Hepatocyte (in vitro differentiated cells): ENCODE results near the gene SPOCK2. TPM values are rescaled to one million over a fixed set of nuclear protein-coding genes. Genes with fewer than 3 reads are reported as not detected.

Source experiments
- DNase-seq: peaks from one replicate; pipeline ENCODE4 v3.0.0-alpha.2; 2016; ENCODE audit warnings: low spot score
- H2AFZ ChIP-seq: fragments of 200-600 bp; sonication (generic); 2 replicates; pipeline ENCODE4 v1.6.0; 2016; ENCODE audit warnings: antibody characterized with exemption, mild to moderate bottlenecking
- H3K27ac ChIP-seq: fragments of 200-600 bp; sonication (generic); 2 replicates; pipeline ENCODE4 v1.5.1; 2016; ENCODE audit warnings: mild to moderate bottlenecking
- H3K27me3 ChIP-seq: fragments of 200-600 bp; sonication (generic); 2 replicates; pipeline ENCODE4 v1.6.1; 2016
- H3K36me3 ChIP-seq: fragments of 200-600 bp; sonication (generic); replicated peaks from 2 replicates; pipeline ENCODE4 v1.5.1; 2016; ENCODE audit warnings: low read depth; ENCODE audit not compliant: insufficient read depth
- H3K4me1 ChIP-seq: fragments of 200-600 bp; sonication (generic); 2 replicates; pipeline ENCODE4 v1.5.1; 2016; ENCODE audit warnings: mild to moderate bottlenecking, moderate library complexity; ENCODE audit not compliant: insufficient read depth
- H3K4me2 ChIP-seq: fragments of 200-600 bp; sonication (generic); 2 replicates; pipeline ENCODE4 v1.6.0; 2016
- H3K4me3 ChIP-seq: fragments of 200-600 bp; sonication (generic); 2 replicates; pipeline ENCODE4 v1.5.1; 2016; ENCODE audit warnings: mild to moderate bottlenecking
- H3K79me2 ChIP-seq: fragments of 200-600 bp; sonication (generic); 2 replicates; pipeline ENCODE4 v1.6.0; 2017; ENCODE audit warnings: mild to moderate bottlenecking
- H3K9me2 ChIP-seq: fragments of 200-600 bp; sonication (generic); replicated peaks from 2 replicates; pipeline ENCODE4 v1.6.0; 2017; ENCODE audit warnings: mild to moderate bottlenecking; ENCODE audit not compliant: insufficient read depth
- H3K9me3 ChIP-seq: fragments of 200-600 bp; sonication (generic); 2 replicates; pipeline ENCODE4 v1.5.1; 2016; ENCODE audit warnings: low read depth, mild to moderate bottlenecking
- H4K20me1 ChIP-seq: fragments of 200-600 bp; sonication (generic); 2 replicates; pipeline ENCODE4 v1.6.0; 2016; ENCODE audit warnings: mild to moderate bottlenecking; ENCODE audit not compliant: insufficient read depth, poor library complexity, severe bottlenecking
- CTCF ChIP-seq: fragments of 200-600 bp; sonication (generic); IDR thresholded peaks from 2 replicates; pipeline ENCODE4 v1.5.1; 2016; ENCODE audit warnings: antibody characterized with exemption, mild to moderate bottlenecking; ENCODE audit not compliant: poor library complexity
- EZH2 ChIP-seq: fragments of 200-600 bp; sonication (generic); IDR thresholded peaks from 2 replicates; pipeline ENCODE4 v1.6.1; 2016; ENCODE audit warnings: antibody characterized with exemption, mild to moderate bottlenecking, borderline replicate concordance
- EZH2phosphoT487 ChIP-seq: fragments of 200-600 bp; sonication (generic); IDR thresholded peaks from one replicate; pipeline ENCODE4 v1.6.1; 2018; ENCODE audit warnings: antibody characterized with exemption, mild to moderate bottlenecking, low read depth, moderate library complexity; ENCODE audit not compliant: unreplicated experiment, severe bottlenecking
- WGBS: methylation state at CpG from one replicate; pipeline ENCODE4 v1.1.6; 2016; ENCODE audit warnings: low lambda C conversion rate; ENCODE audit errors: missing lambda C conversion rate; 5-methylcytosine and 5-hydroxymethylcytosine counted together
- polyA plus RNA-seq: library from polyadenylated mRNA; unstranded; fragments of >200 nt; fragmentation: Nextera tagmentation; extraction: Ambion mirVana; gene quantifications from 2 replicates; pipeline ENCODE4 v1.2.1, GENCODE V29; 2016
- total RNA-seq: library from RNA; depleted of rRNA; stranded (reverse); fragments of >200 nt; gene quantifications from 2 replicates; pipeline ENCODE4 v1.2.3, GENCODE V29; 2014

Gene SPOCK2
- total and polyA plus RNA-seq, 2 experiments from 2014 or later = 3.0 to 3.1 TPM

- WGBS = 74% methylated on average over 6 of the region's 6 CpGs
- Histone ChIP-seq H4K20me1 (no peaks in the 10 kb centered on the region), H3K36me3 (no peaks in the 10 kb centered on the region), H3K9me2 (no peaks in the 10 kb centered on the region), H3K4me3 (no peak overlapping the region), H3K27me3 (no peaks in the 10 kb centered on the region), H3K4me2 (peak overlapping the region; percentile 14), H2AFZ (no peak overlapping the region), H3K9me3 (no peaks in the 10 kb centered on the region), H3K27ac (peak overlapping the region; percentile 78), H3K79me2 (no peaks in the 10 kb centered on the region), H3K4me1 (peaks cover 30% of the 10 kb centered on the region)
- TF ChIP-seq CTCF (no peak), EZH2 (no peak), EZH2phosphoT487 (no peak)
- peak; percentile 41 for DNase-seq
Measured at GRCh38 chr10:72098836-72099599, 10.7 kb upstream of the SPOCK2 start.

- peak; percentile 81 for DNase-seq
Measured at GRCh38 chr10:72098301-72098835, 10.0 kb upstream of the SPOCK2 start.

GRCh38 chr10:72097448-72098300 lies 9.3 kb upstream of the SPOCK2 start:
- Histone ChIP-seq H3K4me3 (no peak overlapping the region), H3K9me3 (no peaks in the 10 kb centered on the region), H3K36me3 (no peaks in the 10 kb centered on the region), H4K20me1 (no peaks in the 10 kb centered on the region), H3K4me1 (peaks cover 28% of the 10 kb centered on the region), H2AFZ (no peak overlapping the region), H3K9me2 (no peaks in the 10 kb centered on the region), H3K27ac (peak overlapping the region; percentile 87), H3K4me2 (peak overlapping the region; percentile 35), H3K79me2 (no peaks in the 10 kb centered on the region), H3K27me3 (no peaks in the 10 kb centered on the region)
- 52% methylated on average over 9 of the region's 9 CpGs for WGBS
- TF ChIP-seq EZH2 = no peak
- no peak for TF ChIP-seq CTCF
- TF ChIP-seq EZH2phosphoT487 = no peak
- DNase-seq = peak; percentile 75

More at GRCh38 chr10:72098301-72098835, 10.0 kb upstream of the SPOCK2 start:
- peak overlapping the region; percentile 87 for H3K27ac ChIP-seq
- H2AFZ ChIP-seq = no peak overlapping the region
- H3K4me1 ChIP-seq = peaks cover 28% of the 10 kb centered on the region
- no peaks in the 10 kb centered on the region for H3K36me3 ChIP-seq
- H4K20me1 ChIP-seq = no peaks in the 10 kb centered on the region
- no peaks in the 10 kb centered on the region for H3K27me3 ChIP-seq
- no peaks in the 10 kb centered on the region for H3K9me2 ChIP-seq
- TF ChIP-seq CTCF (no peak), EZH2phosphoT487 (no peak), EZH2 (no peak)
- no peaks in the 10 kb centered on the region for H3K9me3 ChIP-seq
- H3K4me2 ChIP-seq = peak overlapping the region; percentile 35
- 64% methylated on average over 3 of the region's 3 CpGs for WGBS
- no peak overlapping the region for H3K4me3 ChIP-seq
- no peaks in the 10 kb centered on the region for H3K79me2 ChIP-seq
